SK-N-SH treated with all-trans-retinoic acid at 6 μM for 48 hours (cell line): ENCODE data around the gene MYPN.

Experiments
- ATAC-seq: fragments of 200-7000 bp; cut with Tn5 transposase; 3 replicates; pipeline ENCODE4 v1.9.1; 2020; ENCODE audit warnings: mild to moderate bottlenecking, moderate library complexity
- ARNTL ChIP-seq: fragments of 450-650 bp; formaldehyde crosslinking; IDR thresholded peaks from 2 replicates; pipeline ENCODE4 v1.5.0; 2020; ENCODE audit warnings: low read depth, mild to moderate bottlenecking, moderate library complexity, borderline replicate concordance
- CSDC2 ChIP-seq: fragments of 250-450 bp; sonication (Bioruptor Pico); IDR thresholded peaks from 2 replicates; pipeline ENCODE4 v1.5.0; 2020; ENCODE audit warnings: mild to moderate bottlenecking, moderate library complexity
- GLIS3 ChIP-seq: fragments of 250-450 bp; sonication (Bioruptor Pico); IDR thresholded peaks from 2 replicates; pipeline ENCODE4 v1.5.0; 2020; ENCODE audit warnings: mild to moderate bottlenecking, moderate library complexity
- ISL1 ChIP-seq: fragments of 250-450 bp; sonication (Bioruptor Pico); IDR thresholded peaks from 2 replicates; pipeline ENCODE4 v2.1.2; 2022; ENCODE audit warnings: mild to moderate bottlenecking, moderate library complexity
- OSR1 ChIP-seq: fragments of 250-450 bp; sonication (Bioruptor Pico); IDR thresholded peaks from 2 replicates; pipeline ENCODE4 v1.8.0; 2022; ENCODE audit warnings: moderate library complexity, mild to moderate bottlenecking, inconsistent platforms
- PPARA ChIP-seq: fragments of 250-450 bp; sonication (Bioruptor Pico); IDR thresholded peaks from 2 replicates; pipeline ENCODE4 v1.5.0; 2020; ENCODE audit warnings: mild to moderate bottlenecking, borderline replicate concordance
- RARB ChIP-seq: fragments of 250-450 bp; sonication (Bioruptor Pico); IDR thresholded peaks from 2 replicates; pipeline ENCODE4 v1.8.0; 2021; ENCODE audit warnings: mild to moderate bottlenecking, moderate library complexity
- SNAI2 ChIP-seq: fragments of 250-450 bp; sonication (Bioruptor Pico); IDR thresholded peaks from 2 replicates; pipeline ENCODE4 v1.5.0; 2020; ENCODE audit warnings: mild to moderate bottlenecking, moderate library complexity
- TOX ChIP-seq: fragments of 250-450 bp; sonication (Bioruptor Pico); IDR thresholded peaks from 2 replicates; pipeline ENCODE4 v1.8.0; 2021; ENCODE audit warnings: mild to moderate bottlenecking, moderate library complexity, borderline replicate concordance
- ZFP3 ChIP-seq: fragments of 250-450 bp; sonication (Bioruptor Pico); IDR thresholded peaks from 2 replicates; pipeline ENCODE4 v1.5.0; 2020; ENCODE audit warnings: mild to moderate bottlenecking, moderate library complexity
- ZFP30 ChIP-seq: fragments of 450-650 bp; formaldehyde crosslinking; IDR thresholded peaks from 2 replicates; pipeline ENCODE4 v1.5.0; 2022; ENCODE audit warnings: mild to moderate bottlenecking, moderate library complexity
- ZNF565 ChIP-seq: fragments of 450-650 bp; formaldehyde crosslinking; conservative IDR thresholded peaks from 2 replicates; pipeline ENCODE4 v1.5.0; 2020; ENCODE audit warnings: low read depth, mild to moderate bottlenecking, moderate library complexity
- ZNF70 ChIP-seq: fragments of 450-650 bp; formaldehyde crosslinking; IDR thresholded peaks from 2 replicates; pipeline ENCODE4 v1.5.0; 2020; ENCODE audit warnings: mild to moderate bottlenecking, moderate library complexity
- ZNF8 ChIP-seq: fragments of 450-650 bp; formaldehyde crosslinking; IDR thresholded peaks from 2 replicates; pipeline ENCODE4 v1.5.0; 2020; ENCODE audit warnings: mild to moderate bottlenecking, moderate library complexity
- TF ChIP-seq, protein P1 (sequence below): fragments of 250-450 bp; sonication (Bioruptor Pico); IDR thresholded peaks from 2 replicates; pipeline ENCODE4 v1.5.0; 2020; ENCODE audit warnings: mild to moderate bottlenecking, moderate library complexity
- TF ChIP-seq, protein P2 (sequence below): fragments of 250-450 bp; sonication (Bioruptor Pico); IDR thresholded peaks from 2 replicates; pipeline ENCODE4 v1.8.0; 2020; ENCODE audit warnings: mild to moderate bottlenecking, moderate library complexity, borderline replicate concordance
- TF ChIP-seq, protein P3 (sequence below): fragments of 250-450 bp; sonication (Bioruptor Pico); IDR thresholded peaks from 2 replicates; pipeline ENCODE4 v1.8.0; 2021; ENCODE audit warnings: low read depth, mild to moderate bottlenecking, moderate library complexity, borderline replicate concordance
- TF ChIP-seq, protein P4 (sequence below): fragments of 250-450 bp; sonication (Bioruptor Pico); IDR thresholded peaks from 2 replicates; pipeline ENCODE4 v1.5.1; 2021; ENCODE audit warnings: mild to moderate bottlenecking, moderate library complexity
- TF ChIP-seq, protein P5 (sequence below): fragments of 250-450 bp; sonication (Bioruptor Pico); IDR thresholded peaks from 2 replicates; pipeline ENCODE4 v1.5.1; 2020; ENCODE audit warnings: low read depth, mild to moderate bottlenecking, moderate library complexity

The MYPN gene

GRCh38 chr10:68184546-68184945 is 75.3 kb downstream of the MYPN start:
- no peak for ATAC-seq
- TF ChIP-seq PPARA (CRISPR knock-in tag), result no peak
- TF ChIP-seq, protein P1, sequence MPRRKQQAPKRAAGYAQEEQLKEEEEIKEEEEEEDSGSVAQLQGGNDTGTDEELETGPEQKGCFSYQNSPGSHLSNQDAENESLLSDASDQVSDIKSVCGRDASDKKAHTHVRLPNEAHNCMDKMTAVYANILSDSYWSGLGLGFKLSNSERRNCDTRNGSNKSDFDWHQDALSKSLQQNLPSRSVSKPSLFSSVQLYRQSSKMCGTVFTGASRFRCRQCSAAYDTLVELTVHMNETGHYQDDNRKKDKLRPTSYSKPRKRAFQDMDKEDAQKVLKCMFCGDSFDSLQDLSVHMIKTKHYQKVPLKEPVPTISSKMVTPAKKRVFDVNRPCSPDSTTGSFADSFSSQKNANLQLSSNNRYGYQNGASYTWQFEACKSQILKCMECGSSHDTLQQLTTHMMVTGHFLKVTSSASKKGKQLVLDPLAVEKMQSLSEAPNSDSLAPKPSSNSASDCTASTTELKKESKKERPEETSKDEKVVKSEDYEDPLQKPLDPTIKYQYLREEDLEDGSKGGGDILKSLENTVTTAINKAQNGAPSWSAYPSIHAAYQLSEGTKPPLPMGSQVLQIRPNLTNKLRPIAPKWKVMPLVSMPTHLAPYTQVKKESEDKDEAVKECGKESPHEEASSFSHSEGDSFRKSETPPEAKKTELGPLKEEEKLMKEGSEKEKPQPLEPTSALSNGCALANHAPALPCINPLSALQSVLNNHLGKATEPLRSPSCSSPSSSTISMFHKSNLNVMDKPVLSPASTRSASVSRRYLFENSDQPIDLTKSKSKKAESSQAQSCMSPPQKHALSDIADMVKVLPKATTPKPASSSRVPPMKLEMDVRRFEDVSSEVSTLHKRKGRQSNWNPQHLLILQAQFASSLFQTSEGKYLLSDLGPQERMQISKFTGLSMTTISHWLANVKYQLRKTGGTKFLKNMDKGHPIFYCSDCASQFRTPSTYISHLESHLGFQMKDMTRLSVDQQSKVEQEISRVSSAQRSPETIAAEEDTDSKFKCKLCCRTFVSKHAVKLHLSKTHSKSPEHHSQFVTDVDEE (CRISPR knock-in tag), result no peak

GRCh38 chr10:68185085-68185484 is 75.8 kb downstream of the MYPN start:
- no peak for TF ChIP-seq ZNF565 (CRISPR knock-in tag)
- no peak for TF ChIP-seq OSR1 (CRISPR knock-in tag)
- TF ChIP-seq RARB (CRISPR knock-in tag), result no peak
- TF ChIP-seq SNAI2 (CRISPR knock-in tag), result no peak
- no peak for TF ChIP-seq TOX
- TF ChIP-seq, protein P2, sequence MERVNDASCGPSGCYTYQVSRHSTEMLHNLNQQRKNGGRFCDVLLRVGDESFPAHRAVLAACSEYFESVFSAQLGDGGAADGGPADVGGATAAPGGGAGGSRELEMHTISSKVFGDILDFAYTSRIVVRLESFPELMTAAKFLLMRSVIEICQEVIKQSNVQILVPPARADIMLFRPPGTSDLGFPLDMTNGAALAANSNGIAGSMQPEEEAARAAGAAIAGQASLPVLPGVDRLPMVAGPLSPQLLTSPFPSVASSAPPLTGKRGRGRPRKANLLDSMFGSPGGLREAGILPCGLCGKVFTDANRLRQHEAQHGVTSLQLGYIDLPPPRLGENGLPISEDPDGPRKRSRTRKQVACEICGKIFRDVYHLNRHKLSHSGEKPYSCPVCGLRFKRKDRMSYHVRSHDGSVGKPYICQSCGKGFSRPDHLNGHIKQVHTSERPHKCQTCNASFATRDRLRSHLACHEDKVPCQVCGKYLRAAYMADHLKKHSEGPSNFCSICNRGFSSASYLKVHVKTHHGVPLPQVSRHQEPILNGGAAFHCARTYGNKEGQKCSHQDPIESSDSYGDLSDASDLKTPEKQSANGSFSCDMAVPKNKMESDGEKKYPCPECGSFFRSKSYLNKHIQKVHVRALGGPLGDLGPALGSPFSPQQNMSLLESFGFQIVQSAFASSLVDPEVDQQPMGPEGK (CRISPR knock-in tag), result no peak
- no peak for TF ChIP-seq ZNF8 (CRISPR knock-in tag)
- no peak for TF ChIP-seq ZNF70
- TF ChIP-seq, protein P3, sequence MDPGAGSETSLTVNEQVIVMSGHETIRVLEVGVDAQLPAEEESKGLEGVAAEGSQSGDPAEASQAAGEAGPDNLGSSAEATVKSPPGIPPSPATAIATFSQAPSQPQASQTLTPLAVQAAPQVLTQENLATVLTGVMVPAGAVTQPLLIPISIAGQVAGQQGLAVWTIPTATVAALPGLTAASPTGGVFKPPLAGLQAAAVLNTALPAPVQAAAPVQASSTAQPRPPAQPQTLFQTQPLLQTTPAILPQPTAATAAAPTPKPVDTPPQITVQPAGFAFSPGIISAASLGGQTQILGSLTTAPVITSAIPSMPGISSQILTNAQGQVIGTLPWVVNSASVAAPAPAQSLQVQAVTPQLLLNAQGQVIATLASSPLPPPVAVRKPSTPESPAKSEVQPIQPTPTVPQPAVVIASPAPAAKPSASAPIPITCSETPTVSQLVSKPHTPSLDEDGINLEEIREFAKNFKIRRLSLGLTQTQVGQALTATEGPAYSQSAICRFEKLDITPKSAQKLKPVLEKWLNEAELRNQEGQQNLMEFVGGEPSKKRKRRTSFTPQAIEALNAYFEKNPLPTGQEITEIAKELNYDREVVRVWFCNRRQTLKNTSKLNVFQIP, result no peak
- TF ChIP-seq, protein P1 (CRISPR knock-in tag), result no peak
- ATAC-seq, result no peak

GRCh38 chr10:68188835-68189234 is 79.5 kb downstream of the MYPN start:
- TF ChIP-seq CSDC2 (CRISPR knock-in tag), result no peak
- ATAC-seq, result no peak

GRCh38 chr10:68192113-68192512 is 82.8 kb downstream of the MYPN start:
- no peak for ATAC-seq
- TF ChIP-seq ZFP3 (CRISPR knock-in tag) (no peak), GLIS3 (CRISPR knock-in tag) (no peak), SNAI2 (CRISPR knock-in tag) (no peak), ZNF565 (CRISPR knock-in tag) (no peak), ZFP30 (CRISPR knock-in tag) (no peak), PPARA (CRISPR knock-in tag) (no peak), ISL1 (CRISPR knock-in tag) (no peak), TOX (no peak), RARB (CRISPR knock-in tag) (no peak), ZNF70 (no peak), ARNTL (CRISPR knock-in tag) (no peak)
- TF ChIP-seq, protein P4, sequence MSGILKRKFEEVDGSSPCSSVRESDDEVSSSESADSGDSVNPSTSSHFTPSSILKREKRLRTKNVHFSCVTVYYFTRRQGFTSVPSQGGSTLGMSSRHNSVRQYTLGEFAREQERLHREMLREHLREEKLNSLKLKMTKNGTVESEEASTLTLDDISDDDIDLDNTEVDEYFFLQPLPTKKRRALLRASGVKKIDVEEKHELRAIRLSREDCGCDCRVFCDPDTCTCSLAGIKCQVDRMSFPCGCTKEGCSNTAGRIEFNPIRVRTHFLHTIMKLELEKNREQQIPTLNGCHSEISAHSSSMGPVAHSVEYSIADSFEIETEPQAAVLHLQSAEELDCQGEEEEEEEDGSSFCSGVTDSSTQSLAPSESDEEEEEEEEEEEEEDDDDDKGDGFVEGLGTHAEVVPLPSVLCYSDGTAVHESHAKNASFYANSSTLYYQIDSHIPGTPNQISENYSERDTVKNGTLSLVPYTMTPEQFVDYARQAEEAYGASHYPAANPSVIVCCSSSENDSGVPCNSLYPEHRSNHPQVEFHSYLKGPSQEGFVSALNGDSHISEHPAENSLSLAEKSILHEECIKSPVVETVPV, result no peak
- TF ChIP-seq, protein P3, result no peak
- TF ChIP-seq, protein P5, sequence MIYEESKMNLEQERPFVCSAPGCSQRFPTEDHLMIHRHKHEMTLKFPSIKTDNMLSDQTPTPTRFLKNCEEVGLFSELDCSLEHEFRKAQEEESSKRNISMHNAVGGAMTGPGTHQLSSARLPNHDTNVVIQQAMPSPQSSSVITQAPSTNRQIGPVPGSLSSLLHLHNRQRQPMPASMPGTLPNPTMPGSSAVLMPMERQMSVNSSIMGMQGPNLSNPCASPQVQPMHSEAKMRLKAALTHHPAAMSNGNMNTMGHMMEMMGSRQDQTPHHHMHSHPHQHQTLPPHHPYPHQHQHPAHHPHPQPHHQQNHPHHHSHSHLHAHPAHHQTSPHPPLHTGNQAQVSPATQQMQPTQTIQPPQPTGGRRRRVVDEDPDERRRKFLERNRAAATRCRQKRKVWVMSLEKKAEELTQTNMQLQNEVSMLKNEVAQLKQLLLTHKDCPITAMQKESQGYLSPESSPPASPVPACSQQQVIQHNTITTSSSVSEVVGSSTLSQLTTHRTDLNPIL (CRISPR knock-in tag), result no peak
- TF ChIP-seq, protein P1 (CRISPR knock-in tag), result no peak
